Glomerular visceral epithelial cell (primary cell): ENCODE measurements around the gene MYBPH.

Experiments
- DNase-seq: peaks from one replicate; pipeline ENCODE4 v3.0.0-alpha.2; 2016; ENCODE audit errors: extremely low spot score

The MYBPH gene

DNA sequence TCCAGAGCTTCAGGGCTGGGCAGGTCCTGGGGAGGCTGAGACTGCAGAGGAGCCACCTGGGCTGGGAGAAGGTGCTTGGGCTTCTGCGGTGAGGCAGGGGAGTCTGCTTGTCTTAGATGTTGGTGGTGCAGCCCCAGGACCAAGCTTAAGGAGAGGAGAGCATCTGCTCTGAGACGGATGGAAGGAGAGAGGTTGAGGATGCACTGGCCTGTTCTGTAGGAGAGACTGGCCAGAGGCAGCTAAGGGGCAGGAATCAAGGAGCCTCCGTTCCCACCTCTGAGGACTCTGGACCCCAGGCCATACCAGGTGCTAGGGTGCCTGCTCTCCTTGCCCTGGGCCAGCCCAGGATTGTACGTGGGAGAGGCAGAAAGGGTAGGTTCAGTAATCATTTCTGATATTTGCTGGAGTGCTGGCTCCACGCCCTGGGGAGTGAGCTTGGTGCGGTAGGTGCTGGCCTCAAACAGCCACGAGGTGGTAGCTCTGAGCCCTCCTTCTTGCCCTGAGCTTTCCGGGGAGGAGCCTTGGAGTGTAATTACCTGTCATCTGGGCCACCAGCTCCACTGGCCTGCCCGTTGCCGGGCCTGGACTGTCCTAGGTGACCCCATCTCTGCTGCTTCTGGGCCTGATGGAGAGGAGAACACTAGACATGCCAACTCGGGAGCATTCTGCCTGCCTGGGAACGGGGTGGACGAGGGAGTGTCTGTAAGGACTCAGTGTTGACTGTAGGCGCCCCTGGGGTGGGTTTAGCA is 9.3 kb downstream of the MYBPH start:
- no peak for DNase-seq

DNA sequence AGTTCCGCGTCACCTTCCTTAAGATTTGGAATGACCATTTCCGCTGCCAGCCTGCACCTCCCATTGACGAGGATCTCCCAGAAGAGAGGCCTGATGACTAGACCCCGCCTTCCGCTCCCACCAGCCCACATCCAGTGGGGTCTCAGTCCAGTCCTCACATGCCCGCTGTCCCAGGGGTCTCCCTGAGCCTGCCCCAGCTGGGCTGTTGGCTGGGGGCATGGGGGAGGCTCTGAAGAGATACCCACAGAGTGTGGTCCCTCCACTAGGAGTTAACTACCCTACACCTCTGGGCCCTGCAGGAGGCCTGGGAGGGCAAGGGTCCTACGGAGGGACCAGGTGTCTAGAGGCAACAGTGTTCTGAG is 9.8 kb downstream of the MYBPH start:
- DNase-seq, result no peak

DNA sequence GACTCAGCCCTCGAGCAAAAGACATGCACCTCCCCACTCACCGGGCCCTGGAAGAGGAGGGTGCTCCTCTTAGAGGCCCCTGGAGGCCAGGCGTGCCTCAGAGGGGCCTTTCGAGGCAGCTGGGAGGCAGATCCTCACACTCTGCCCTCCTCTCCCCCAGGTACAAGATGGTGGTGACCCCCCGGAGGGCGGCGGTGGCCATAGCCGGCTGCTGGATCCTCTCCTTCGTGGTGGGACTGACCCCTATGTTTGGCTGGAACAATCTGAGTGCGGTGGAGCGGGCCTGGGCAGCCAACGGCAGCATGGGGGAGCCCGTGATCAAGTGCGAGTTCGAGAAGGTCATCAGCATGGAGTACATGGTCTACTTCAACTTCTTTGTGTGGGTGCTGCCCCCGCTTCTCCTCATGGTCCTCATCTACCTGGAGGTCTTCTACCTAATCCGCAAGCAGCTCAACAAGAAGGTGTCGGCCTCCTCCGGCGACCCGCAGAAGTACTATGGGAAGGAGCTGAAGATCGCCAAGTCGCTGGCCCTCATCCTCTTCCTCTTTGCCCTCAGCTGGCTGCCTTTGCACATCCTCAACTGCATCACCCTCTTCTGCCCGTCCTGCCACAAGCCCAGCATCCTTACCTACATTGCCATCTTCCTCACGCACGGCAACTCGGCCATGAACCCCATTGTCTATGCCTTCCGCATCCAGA is 10.4 kb downstream of the MYBPH start:
- no peak for DNase-seq

DNA sequence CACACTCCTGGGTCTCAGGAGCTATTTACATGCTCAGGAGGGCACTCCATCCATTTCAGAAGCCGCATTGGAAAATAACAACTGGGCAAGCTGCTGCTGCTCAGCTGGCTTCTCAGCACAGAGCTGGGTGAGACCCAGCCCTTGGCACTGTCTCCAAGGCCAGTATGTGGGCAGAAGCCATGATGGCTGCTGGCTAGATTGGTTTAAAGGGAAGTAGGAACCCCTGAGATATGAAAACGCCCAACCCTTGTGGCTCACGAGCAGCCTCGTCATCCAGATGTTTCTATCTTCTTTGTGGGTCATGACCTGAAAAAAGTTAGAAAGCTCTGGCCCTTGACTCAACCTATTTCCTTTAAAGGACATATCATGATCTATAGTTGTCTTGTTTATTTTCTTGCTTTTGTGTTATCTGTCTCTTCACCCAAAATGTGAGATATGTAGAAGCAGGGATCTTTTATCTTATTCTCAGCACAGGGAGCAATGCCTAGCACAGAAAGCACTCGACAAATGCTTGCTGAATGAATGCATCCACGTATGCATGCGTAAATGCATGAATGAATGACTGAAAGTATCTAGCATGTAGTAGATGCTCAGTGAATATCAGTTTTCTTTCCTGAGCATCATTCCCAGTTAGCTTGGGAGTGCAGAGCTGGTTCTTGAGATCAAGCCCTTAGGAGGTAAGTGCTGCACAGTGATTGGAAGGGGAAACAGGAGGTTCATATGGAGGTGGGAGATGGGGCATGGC is 11.6 kb downstream of the MYBPH start:
- DNase-seq, result no peak

DNA sequence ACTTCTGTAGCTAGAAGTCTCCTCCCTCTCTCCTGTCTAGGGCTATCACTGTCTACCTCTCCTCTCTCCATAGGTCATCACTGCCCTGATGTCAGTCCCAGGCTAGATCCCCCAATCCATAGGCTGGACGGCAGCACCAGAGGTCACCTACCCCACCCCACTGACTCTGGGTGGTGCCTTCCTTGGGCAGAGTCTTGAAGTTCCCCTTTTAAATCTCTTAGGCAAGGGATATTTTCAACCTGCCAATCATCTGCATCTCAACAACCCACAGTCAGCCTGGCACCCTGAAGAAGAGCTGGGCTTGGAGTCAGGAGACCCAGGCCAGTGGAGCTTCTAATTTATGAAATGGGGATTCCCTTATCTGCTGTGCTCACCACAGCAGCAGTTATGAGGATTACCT is 13.2 kb downstream of the MYBPH start:
- DNase-seq, result no peak

DNA sequence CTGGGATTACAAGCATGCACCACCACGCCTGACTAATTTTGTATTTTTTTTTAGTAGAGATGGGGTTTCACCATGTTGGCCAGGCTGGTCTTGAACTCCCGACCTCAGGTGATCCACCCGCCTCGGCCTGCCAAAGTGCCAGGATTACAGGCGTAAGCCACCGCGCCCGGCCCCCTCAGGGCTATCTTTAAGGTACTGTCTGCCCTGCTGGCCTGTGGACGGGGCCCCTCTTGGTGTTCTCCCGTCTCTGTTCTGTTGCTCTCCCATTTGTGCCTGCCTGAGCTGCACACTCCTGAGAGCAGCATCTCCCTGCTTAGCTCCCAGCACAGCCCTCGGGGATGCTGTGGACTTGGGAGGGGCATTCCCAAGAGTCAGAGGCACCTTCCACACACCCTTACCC is 13.9 kb downstream of the MYBPH start:
- DNase-seq, result no peak

DNA sequence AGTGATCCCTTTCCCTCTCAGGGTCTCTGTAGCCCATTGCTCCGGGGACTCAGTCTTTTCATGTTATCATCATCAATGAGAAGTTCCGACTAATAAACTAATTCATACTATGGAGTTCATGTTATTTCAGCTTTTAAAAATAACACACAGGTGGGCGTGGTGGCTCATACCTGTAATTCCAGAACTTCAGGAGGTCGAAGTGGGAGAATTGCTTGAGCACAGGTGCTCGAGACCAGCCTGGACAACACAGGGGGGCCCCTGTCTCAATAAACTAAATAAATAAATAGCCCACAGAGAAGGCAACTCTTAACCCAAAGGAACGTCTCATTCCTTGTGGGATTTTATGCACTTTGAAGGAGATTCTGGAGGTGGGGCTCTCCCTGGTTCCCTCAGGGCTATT is 14.5 kb downstream of the MYBPH start:
- no peak for DNase-seq

DNA sequence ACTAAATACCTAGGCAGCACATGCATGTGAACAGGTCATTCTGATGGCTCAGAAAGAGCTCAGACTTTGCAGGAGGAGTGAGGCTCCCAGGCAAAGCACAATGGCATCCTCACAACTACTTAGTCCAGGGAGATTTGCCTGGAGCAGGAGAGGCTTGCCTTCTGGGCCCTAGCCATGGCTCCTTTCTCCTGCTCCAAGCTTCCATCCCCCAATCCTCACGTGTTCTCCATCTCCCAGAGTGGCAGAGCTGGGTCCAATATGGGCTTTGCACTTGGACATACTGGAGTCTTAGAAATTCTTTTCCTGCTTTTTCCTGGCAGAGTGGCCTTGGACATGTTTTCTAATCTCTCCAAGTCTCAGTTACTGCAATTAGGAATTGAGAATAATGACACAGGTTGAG is 15.8 kb downstream of the MYBPH start:
- no peak for DNase-seq

DNA sequence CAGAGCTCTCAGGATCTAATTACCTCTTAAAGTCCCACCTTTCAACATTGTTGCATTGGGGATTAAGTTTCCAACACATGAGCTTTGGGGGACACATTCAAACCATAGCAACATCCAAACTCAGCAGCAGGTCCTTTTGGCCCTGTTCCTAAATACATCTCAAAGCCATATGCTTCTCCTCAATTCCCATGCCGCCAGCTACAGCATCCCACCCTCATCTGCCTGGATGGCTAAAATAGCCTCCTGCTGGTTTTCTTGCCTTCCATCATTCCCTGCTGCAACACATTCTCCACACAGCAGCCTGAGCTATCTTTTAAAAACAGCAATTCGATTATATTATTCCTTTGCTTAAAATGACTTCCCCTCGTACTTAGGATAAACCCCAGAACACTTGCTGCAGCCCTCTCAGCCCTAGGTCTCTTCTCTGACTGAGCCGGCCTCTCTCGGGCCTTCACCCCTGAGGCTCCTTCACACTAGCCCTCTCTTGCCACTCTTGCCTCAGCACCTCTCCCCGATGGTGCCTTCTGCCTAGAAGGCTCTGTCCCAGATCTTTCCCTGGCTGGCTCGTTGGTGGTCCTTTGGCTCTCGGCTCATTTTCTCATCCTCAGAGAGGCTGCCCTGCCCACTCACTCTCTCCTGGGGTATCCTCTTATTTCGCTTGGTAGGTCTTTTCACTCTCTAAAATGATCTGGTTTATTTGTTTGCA is 16.5 kb downstream of the MYBPH start:
- DNase-seq, result no peak

DNA sequence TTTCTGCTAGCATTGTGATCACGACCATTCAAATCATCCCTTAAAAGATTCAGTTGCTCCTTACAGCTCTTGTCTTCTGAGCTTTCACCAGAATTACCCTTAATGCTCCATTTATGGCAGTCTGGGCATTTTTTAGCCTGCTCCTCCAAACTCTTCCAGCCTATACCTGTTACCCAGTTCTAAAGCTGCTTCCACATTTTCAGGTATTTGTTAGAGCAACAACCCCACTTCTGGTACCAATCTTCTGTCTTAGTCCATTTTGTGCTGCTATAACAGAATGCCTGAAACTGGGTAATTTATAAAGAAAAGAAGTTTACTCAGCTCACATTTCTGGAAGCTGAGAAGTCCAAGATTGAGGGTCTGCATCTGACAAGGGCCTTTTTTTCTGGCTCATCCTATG is 17.2 kb downstream of the MYBPH start:
- DNase-seq, result no peak

DNA sequence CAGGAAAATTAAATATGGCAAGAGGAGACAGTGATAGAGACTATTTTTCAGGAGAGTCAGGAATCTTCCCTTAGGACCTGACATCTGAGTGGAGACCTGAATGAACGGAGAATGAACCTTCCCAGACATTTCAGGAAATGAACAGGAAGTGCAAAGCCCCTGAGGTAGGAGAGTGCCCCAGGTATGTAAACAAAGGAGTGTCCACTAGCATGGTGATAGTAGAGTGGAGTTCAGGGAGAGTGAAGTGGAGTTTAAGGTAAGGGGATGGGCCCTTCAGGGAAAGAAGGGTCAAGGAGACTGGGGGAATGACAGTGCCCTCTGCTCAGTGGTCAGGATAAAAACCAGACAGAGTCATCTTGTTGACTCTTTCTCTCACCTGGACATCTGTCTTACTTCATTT is 19.3 kb downstream of the MYBPH start:
- DNase-seq, result no peak

DNA sequence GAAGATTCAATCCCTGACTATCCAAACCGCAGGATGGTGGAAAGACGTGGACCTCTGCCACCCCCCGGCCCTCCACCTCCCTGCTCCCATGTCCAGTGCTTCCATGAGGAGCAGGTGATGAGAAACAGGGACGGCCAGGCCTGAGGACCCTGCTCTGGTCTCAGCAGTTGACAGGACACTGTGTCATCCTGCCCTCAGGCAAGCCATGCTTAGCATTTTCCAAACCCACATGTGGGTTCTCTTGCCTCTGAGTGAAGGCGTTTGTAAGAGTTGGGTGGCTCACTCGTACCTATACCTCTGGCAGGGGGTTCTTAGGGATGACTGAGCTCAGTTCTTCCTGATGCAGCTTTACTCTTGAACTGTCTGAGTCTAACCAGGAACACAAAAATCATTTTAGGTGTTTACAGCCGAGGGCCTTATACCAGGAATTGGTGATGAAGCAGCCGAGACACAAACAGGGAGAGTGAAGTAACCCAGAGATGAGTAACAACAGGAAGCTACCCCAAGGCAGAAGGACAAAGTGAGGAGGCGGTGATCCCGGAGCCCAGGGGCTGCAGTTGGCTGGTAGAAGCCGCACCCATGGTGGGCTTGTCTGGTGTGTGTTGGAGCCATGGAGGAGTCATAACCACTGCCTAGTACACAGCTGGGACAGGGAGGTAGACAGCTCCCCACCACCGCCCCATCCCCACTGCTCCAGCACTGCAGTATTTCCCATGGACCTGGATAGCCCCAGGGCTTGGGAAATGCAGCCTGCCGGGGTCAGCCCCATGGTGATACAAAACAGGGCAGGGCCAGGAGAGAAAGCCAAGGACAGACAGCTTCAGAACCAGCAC is 21.4 kb downstream of the MYBPH start:
- DNase-seq, result peak; percentile 61

DNA sequence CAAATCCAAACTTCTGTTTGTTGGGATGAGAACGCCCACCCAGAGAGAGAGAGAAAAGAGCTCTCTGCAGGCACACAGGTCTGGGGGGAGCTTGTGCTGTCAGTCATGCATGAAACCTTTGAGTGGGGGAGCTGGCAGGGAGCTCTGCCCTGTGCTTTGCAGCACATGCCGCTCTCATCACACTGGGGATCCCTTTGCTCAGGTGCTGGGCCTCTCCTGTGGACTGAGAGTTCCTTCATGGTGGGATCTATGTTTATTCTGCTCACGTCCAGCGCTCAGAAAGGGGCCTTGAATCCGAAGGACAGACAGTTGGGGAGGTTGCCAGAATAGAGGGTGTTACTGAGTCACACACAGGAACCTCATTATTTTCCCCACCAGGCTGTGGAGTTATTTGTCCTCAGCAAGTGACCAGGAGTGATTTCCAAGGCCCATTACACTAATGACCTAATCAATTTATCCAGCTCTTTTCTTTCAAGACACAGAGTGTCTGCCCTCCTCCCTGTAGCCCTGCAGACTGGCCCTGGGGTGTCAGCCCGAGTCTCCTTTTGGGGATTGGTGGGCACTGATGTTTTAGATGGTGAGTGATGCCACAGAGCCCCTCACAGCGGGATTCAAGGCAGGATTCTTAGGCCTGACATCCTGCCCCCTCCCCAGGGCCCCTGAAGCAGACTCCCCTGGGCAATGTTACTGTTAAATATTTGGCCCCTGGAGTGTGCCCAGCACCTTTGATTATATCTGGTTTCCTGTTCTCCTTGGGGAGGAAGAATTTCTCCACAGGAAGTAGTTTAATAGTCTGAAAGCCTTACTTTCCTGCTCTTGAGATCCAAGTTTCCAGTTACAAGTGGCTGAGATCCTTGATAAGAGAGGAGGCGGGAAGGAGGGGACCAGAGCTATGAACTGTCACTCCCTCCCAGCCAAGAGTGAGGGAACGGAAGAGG is 22.3 kb downstream of the MYBPH start:
- peak; percentile 75 for DNase-seq

DNA sequence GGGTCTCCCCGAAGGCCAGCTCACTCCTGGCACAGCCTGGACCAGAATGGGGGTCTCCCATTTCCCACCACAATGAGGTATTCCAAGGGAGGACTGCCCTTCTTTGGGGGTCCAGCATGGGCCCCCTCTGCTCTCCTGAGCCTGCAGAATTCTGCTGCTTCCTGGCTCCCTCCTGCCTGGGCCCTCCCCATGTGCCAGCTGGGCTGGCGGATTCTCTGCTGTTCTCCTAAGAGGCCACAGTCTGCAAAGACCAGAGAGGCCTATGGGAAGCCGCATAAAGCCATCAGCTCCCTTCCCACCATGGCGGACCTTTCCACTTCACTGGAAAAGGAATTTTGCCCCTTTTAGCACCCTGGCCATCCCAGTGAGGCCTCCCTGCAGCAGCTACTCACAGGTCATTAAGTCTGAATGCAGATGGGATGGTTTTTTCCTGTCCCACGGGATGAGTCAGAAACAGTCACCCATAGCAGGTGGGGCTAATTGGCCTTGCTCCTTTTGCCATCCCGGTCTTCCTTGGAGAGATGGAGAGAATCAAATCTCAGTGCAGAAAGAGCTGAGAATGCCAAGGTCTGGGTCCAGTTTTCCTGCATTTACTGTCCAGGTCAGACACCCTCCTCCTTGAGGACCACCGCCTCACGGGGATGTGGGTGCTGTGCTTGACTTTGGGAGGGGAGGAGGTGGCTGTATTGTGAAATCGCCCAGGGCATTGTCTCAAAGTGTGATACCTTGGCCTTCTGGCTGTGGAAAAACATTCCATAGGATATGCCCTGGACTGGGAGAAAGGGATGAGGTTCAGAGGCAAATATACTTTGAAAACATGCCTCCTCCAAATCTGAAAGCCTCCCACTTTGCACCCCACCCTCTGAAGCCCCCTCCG is 23.2 kb downstream of the MYBPH start:
- peak; percentile 97 for DNase-seq

DNA sequence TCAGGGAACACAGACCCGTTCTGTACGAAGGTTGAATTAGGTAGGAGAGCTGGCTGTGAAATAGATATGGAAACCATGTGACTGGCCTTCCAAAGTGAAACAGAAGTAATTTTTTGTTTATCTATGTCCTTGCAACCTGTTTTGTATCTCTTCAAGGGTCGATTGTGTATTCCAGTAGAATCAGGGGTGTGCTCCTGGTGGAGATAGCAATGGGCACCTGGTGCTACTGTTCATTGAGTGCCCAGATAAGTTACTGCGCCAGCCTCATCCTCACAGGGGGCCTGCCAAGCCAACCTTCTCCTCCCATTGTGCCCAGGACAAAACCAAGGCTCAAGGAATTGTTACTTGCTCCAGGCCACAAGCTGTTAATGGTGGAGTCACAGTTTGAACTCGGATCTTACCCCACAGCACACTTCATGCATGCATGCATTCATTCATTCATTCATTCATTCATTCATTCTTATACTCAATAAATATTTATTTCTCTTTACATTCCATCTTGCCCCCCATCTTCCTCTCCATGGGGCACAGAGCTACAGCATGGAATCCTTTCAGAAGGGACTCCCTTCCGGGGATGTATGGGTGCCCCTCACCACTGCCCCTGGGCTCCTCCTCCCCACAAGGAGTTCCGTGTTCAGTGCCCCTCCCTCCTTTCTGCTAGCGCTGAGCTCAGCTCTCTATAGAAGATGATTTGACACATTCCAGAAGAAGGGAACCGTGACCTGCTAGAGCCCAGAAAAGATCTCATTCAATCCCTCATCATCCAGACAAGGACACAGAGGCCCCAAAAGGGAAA is 24.1 kb downstream of the MYBPH start:
- DNase-seq, result peak; percentile 86

DNA sequence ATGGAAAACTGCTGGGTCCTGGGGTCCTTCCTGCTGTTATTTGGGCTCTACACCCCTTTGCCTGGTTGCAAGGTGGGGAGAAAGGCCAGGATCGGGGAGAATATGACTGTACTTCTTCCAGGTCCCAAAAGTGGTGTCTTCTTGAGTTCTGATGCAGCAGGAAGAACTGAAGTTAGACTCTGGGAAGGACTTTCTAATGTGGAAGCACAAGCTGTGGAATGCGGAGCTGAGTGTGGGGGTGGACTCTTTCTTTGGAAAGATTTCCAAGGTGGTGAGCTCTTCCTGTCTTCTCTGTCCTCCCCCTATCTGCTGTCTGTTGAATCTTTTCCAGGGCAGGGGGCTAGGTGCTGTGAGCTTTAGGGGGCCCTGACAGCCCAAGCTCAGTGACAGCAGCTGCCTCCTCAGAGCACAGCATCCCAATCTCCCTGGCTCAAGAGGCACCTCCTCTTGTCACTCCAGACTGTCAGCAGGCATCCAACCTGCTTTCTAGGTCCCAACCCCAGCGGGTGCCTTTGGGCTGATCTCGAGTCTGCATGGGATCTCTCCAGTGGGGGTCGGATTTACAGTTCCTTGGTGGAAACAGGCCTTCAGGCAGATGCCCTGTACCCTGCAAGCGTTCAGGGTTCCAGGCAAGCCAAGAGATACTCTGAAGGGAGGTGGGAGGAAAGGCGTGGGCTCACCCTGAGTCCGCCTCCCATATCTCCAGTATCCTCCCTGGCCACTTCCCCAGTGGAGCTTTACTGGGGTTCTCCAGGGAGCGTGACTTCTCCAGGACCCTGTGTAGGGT is 24.9 kb downstream of the MYBPH start:
- no peak for DNase-seq

DNA sequence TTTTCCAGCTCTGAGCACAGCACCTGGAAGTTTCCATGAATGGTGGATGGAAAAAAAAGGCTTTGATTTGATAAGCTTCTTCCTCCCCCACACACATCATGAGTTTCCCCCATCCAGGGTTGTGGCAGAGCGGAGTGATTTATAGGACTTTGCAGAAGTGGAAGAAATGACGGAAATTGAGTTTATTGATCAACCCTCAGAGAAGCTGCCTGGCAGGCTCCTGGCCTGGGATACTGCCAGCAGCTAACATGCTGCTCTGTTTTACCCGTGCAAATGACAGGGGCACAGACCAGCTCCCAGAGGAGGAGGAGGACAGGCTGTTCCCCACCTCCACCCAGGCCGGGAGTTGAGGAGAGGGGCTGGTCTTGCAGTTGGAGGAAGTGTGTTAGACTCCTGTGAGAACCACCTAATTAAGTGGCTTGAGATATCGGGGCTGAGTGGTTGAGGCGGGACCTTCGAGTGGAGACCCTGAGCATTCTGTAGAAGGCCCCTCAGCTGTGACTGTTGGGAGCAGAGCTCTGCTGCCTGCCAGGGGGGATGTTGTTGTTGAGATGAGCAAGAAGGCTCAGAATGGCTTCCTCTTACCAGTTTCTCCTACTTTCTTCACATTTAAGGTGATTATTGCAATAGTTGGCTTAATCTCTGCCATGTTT is 26.3 kb downstream of the MYBPH start:
- no peak for DNase-seq
